ENCODE data around the gene APBB2.

The APBB2 gene

DNA sequence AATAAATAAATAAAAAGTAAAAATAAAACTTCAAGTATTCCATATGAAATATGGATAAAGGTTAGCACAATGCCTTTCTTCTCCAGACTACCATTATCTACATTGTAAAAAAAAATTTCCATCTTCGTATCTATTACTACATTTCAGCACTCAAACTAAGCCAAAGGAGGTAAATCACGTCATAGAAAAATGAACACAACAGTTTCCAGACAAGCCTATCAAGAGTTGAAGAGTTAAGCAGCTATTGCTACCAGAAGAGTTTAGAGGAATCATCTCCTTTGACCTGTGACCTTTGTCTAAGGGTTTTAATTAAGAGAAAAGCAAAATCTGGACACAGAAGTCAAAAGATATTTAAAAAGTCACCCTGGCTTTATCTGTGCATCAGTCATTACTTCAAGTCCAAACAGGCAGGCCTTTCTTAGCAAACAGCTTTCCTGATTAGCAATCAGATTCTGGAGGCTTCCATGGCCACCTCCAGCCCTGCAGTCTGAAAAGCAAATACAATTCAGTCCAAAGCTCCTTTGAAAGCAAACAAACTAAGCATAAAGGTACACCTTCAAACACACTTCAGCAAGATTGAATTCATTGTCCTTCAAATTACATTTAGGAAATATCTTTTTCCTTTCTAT lies 82.2 kb downstream of the APBB2 start:
- Histone ChIP-seq H3K36me3 (ENCODE audit: low read depth) (no peaks in the 10 kb centered on the region; the same call in 1 of the 2 replicates), H3K9me3 (ENCODE audit: severe bottlenecking) (no peaks in the 10 kb centered on the region), H3K4me3 (ENCODE audit: severe bottlenecking) (no peak overlapping the region), H3K27me3 (ENCODE audit: insufficient read depth, poor library complexity, severe bottlenecking) (no peaks in the 10 kb centered on the region), H3K27ac (ENCODE audit: poor library complexity, severe bottlenecking) (peak overlapping the region; percentile 78), H3K4me1 (ENCODE audit: insufficient read depth, poor library complexity, severe bottlenecking) (peaks cover 62% of the 10 kb centered on the region)
- ATAC-seq (ENCODE audit: low read depth): peak; percentile 61; the same call in 2 of the 3 replicates
- TF ChIP-seq, protein P1, sequence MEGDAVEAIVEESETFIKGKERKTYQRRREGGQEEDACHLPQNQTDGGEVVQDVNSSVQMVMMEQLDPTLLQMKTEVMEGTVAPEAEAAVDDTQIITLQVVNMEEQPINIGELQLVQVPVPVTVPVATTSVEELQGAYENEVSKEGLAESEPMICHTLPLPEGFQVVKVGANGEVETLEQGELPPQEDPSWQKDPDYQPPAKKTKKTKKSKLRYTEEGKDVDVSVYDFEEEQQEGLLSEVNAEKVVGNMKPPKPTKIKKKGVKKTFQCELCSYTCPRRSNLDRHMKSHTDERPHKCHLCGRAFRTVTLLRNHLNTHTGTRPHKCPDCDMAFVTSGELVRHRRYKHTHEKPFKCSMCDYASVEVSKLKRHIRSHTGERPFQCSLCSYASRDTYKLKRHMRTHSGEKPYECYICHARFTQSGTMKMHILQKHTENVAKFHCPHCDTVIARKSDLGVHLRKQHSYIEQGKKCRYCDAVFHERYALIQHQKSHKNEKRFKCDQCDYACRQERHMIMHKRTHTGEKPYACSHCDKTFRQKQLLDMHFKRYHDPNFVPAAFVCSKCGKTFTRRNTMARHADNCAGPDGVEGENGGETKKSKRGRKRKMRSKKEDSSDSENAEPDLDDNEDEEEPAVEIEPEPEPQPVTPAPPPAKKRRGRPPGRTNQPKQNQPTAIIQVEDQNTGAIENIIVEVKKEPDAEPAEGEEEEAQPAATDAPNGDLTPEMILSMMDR (IDR thresholded peaks at IDR 0.05; ENCODE audit: poor library complexity, severe bottlenecking): no peak
- DNase-seq (ENCODE audit: low spot score): no peak

- Histone ChIP-seq H3K27ac (ENCODE audit: poor library complexity, severe bottlenecking) (peak overlapping the region; percentile 78), H3K27me3 (ENCODE audit: insufficient read depth, poor library complexity, severe bottlenecking) (no peaks in the 10 kb centered on the region), H3K4me3 (ENCODE audit: severe bottlenecking) (no peak overlapping the region), H3K4me1 (ENCODE audit: insufficient read depth, poor library complexity, severe bottlenecking) (peaks cover 61% of the 10 kb centered on the region), H3K36me3 (ENCODE audit: low read depth) (no peaks in the 10 kb centered on the region), H3K9me3 (ENCODE audit: severe bottlenecking) (no peaks in the 10 kb centered on the region)
- ATAC-seq (ENCODE audit: low read depth): no peak
- TF ChIP-seq, protein P1 (IDR thresholded peaks at IDR 0.05; ENCODE audit: poor library complexity, severe bottlenecking): no peak
- DNase-seq (ENCODE audit: low spot score): no peak
Observed at GRCh38 chr4:41129936-41130440, 84.4 kb downstream of the APBB2 start.

GRCh38 chr4:41129128-41129754 lies 85.1 kb downstream of the APBB2 start:
- ATAC-seq (ENCODE audit: low read depth) (no peak), DNase-seq (ENCODE audit: low spot score) (no peak)
- Histone ChIP-seq H3K9me3 (ENCODE audit: severe bottlenecking) (no peaks in the 10 kb centered on the region), H3K36me3 (ENCODE audit: low read depth) (0 out of 2 replicates have a peak, but pooled peaks cover 4% of the 10 kb centered on the region), H3K4me1 (ENCODE audit: insufficient read depth, poor library complexity, severe bottlenecking) (peaks cover 61% of the 10 kb centered on the region), H3K4me3 (ENCODE audit: severe bottlenecking) (no peak overlapping the region), H3K27ac (ENCODE audit: poor library complexity, severe bottlenecking) (peak overlapping the region; percentile 95), H3K27me3 (ENCODE audit: insufficient read depth, poor library complexity, severe bottlenecking) (no peaks in the 10 kb centered on the region)
- TF ChIP-seq, protein P1 (IDR thresholded peaks at IDR 0.05; ENCODE audit: poor library complexity, severe bottlenecking): no peak

- Histone ChIP-seq H3K27ac (ENCODE audit: poor library complexity, severe bottlenecking) (peak overlapping the region; percentile 95), H3K4me1 (ENCODE audit: insufficient read depth, poor library complexity, severe bottlenecking) (peaks cover 49% of the 10 kb centered on the region), H3K9me3 (ENCODE audit: severe bottlenecking) (no peaks in the 10 kb centered on the region), H3K27me3 (ENCODE audit: insufficient read depth, poor library complexity, severe bottlenecking) (no peaks in the 10 kb centered on the region), H3K36me3 (ENCODE audit: low read depth) (peaks cover 7% of the 10 kb centered on the region; the same call in 1 of the 2 replicates), H3K4me3 (ENCODE audit: severe bottlenecking) (no peak overlapping the region)
- ATAC-seq (ENCODE audit: low read depth) (no peak), DNase-seq (ENCODE audit: low spot score) (no peak)
- TF ChIP-seq, protein P1 (IDR thresholded peaks at IDR 0.05; ENCODE audit: poor library complexity, severe bottlenecking): no peak
Observed at GRCh38 chr4:41125558-41126311, 88.6 kb downstream of the APBB2 start.

Data from RWPE2 (cell line).